Liver (tissue), 9 donors: ENCODE data around the gene LPIN3. TPM values are rescaled to one million over a fixed set of nuclear protein-coding genes. Genes with fewer than 3 reads are reported as not detected.

ENCODE experiments used
- DNase-seq: peaks from one replicate; pipeline ENCODE4 v3.0.0-alpha.2; 2017; ENCODE audit warnings: low spot score
- H3K27ac ChIP-seq, 2 donors: one replicate each; pipeline ENCODE4 v1.7.0; 2013; ENCODE audit warnings: inconsistent platforms in 2 of 2, low read length in 2 of 2, control low read depth in 1 of 2, low read depth in 1 of 2, mild to moderate bottlenecking in 1 of 2
- H3K27me3 ChIP-seq, 4 donors: one replicate each; pipeline versions ENCODE4 v1.6.1 to v1.7.0; 2013; ENCODE audit warnings: low read length in 3 of 4, inconsistent platforms in 1 of 4, mild to moderate bottlenecking in 1 of 4, moderate library complexity in 1 of 4; ENCODE audit not compliant: control insufficient read depth in 4 of 4, insufficient read depth in 4 of 4
- H3K36me3 ChIP-seq, 4 donors: one replicate each; pipeline versions ENCODE4 v1.6.1 to v1.7.0; 2013; ENCODE audit warnings: low read length in 3 of 4, mild to moderate bottlenecking in 3 of 4, low read depth in 1 of 4, moderate library complexity in 1 of 4; ENCODE audit not compliant: control insufficient read depth in 4 of 4, insufficient read depth in 3 of 4
- H3K4me1 ChIP-seq, 4 donors: one replicate each; pipeline versions ENCODE4 v1.6.1 to v1.7.0; 2013; ENCODE audit warnings: low read length in 3 of 4, mild to moderate bottlenecking in 3 of 4, moderate library complexity in 1 of 4; ENCODE audit not compliant: control insufficient read depth in 4 of 4, insufficient read depth in 4 of 4
- H3K4me3 ChIP-seq, 3 donors: one replicate each; pipeline versions ENCODE4 v1.6.1 to v1.7.0; 2013; ENCODE audit warnings: low read length in 3 of 3, control low read depth in 1 of 3, low read depth in 1 of 3, mild to moderate bottlenecking in 1 of 3
- H3K9ac ChIP-seq, 2 donors: one replicate each; pipeline ENCODE4 v1.7.0; 2013; ENCODE audit warnings: low read length in 2 of 2, mild to moderate bottlenecking in 2 of 2, moderate library complexity in 2 of 2, control low read depth in 1 of 2, low read depth in 1 of 2
- H3K9me3 ChIP-seq, 4 donors: one replicate each; pipeline versions ENCODE4 v1.6.1 to v1.7.0; 2013; ENCODE audit warnings: low read length in 3 of 4; ENCODE audit not compliant: control insufficient read depth in 4 of 4
- EGR1 ChIP-seq, 2 donors: IDR thresholded peaks; 2 replicates each; pipeline ENCODE4 v1.6.1; 2016 to 2018; ENCODE audit warnings: antibody characterized with exemption in 2 of 2, low read depth in 2 of 2
- FOXA1 ChIP-seq: IDR thresholded peaks from 2 replicates; pipeline ENCODE4 v1.6.1; 2016; ENCODE audit warnings: antibody characterized with exemption
- FOXA2 ChIP-seq: IDR thresholded peaks from 2 replicates; pipeline ENCODE4 v1.6.1; 2016; ENCODE audit warnings: antibody characterized with exemption
- GABPA ChIP-seq, 2 donors: IDR thresholded peaks in 1 of 2; conservative IDR thresholded peaks in 1 of 2; 2 replicates each; pipeline ENCODE4 v1.6.1; 2016; ENCODE audit warnings: antibody characterized with exemption in 2 of 2, mild to moderate bottlenecking in 1 of 2, moderate library complexity in 1 of 2
- HNF4A ChIP-seq, 2 donors: conservative IDR thresholded peaks; 2 replicates each; pipeline ENCODE4 v1.6.1; 2016; ENCODE audit warnings: antibody characterized with exemption in 2 of 2, mild to moderate bottlenecking in 2 of 2
- HNF4G ChIP-seq: IDR thresholded peaks from 2 replicates; pipeline ENCODE4 v1.6.1; 2016; ENCODE audit warnings: antibody characterized with exemption
- JUND ChIP-seq, 2 donors: IDR thresholded peaks; 2 replicates each; pipeline ENCODE4 v1.6.1; 2016; ENCODE audit warnings: antibody characterized with exemption in 2 of 2
- MAX ChIP-seq: IDR thresholded peaks from 2 replicates; pipeline ENCODE4 v1.6.1; 2016; ENCODE audit warnings: antibody characterized with exemption
- NR2F2 ChIP-seq: IDR thresholded peaks from 2 replicates; pipeline ENCODE4 v1.6.1; 2016; ENCODE audit warnings: antibody characterized with exemption
- REST ChIP-seq: IDR thresholded peaks from 2 replicates; pipeline ENCODE4 v1.6.1; 2016; ENCODE audit warnings: antibody characterized with exemption, mild to moderate bottlenecking
- RXRA ChIP-seq, 2 donors: IDR thresholded peaks; 2 replicates each; pipeline ENCODE4 v1.6.1; 2017 to 2018; ENCODE audit warnings: antibody characterized with exemption in 2 of 2, mild to moderate bottlenecking in 1 of 2
- SP1 ChIP-seq: IDR thresholded peaks from 2 replicates; pipeline ENCODE4 v1.6.1; 2018; ENCODE audit warnings: antibody characterized with exemption, mild to moderate bottlenecking
- TAF1 ChIP-seq: conservative IDR thresholded peaks from 2 replicates; pipeline ENCODE4 v1.6.1; 2016; ENCODE audit warnings: antibody characterized with exemption, mild to moderate bottlenecking
- YY1 ChIP-seq: IDR thresholded peaks from 2 replicates; pipeline ENCODE4 v1.6.1; 2016; ENCODE audit warnings: antibody characterized with exemption, mild to moderate bottlenecking
- ZBTB33 ChIP-seq: IDR thresholded peaks from 2 replicates; pipeline ENCODE4 v1.6.1; 2016; ENCODE audit warnings: antibody characterized with exemption
- WGBS: extraction: QIAGEN DNeasy Blood & Tissue Kit; methylation state at CpG from one replicate; pipeline ENCODE4 v1.1.7; 2013; 5-methylcytosine and 5-hydroxymethylcytosine counted together
- polyA plus RNA-seq, 2 donors: library from polyadenylated mRNA; stranded (reverse) in 1 of 2; unstranded in 1 of 2; fragments of 200-250 nt in 1 of 2; fragments of >200 nt in 1 of 2; fragmentation: Nextera tagmentation in 1 of 2; extraction: Ambion mirVana in 1 of 2; gene quantifications; one replicate each; pipeline versions ENCODE4 v1.2.1 to v1.2.3, GENCODE V29; 2013 to 2015
- total RNA-seq, 2 donors: library from RNA; depleted of rRNA; stranded (reverse); fragments of >200 nt; gene quantifications; one replicate each; pipeline ENCODE4 v1.2.3, GENCODE V29; 2014
- TF ChIP-seq, protein P1 (sequence below): fragments of 150-350 bp; IDR thresholded peaks from 2 replicates; pipeline ENCODE4 v1.5.1; 2017; ENCODE audit warnings: improper control_type of control experiment, low read depth, low read length; ENCODE audit not compliant: missing input control
- TF ChIP-seq, protein P2 (sequence below): IDR thresholded peaks from 2 replicates; pipeline ENCODE4 v1.6.1; 2016; ENCODE audit warnings: antibody characterized with exemption
- donor health status: healthy.
- donor health status: healthy.
- donor health status: healthy.
- donor health status: healthy.
- donor health status: healthy.

Gene LPIN3
- total and polyA plus RNA-seq, 4 donors = 1.5 to 32.4 (median 13.4) TPM

GRCh38 chr20:41330941-41331340 is 9.7 kb upstream of the LPIN3 start:
- Histone ChIP-seq H3K9me3 (no peaks in the 10 kb centered on the region), H3K4me3 (no peak overlapping the region), H3K27me3 (no peaks in the 10 kb centered on the region), H3K36me3 (no peaks in the 10 kb centered on the region), H3K9ac (no peak overlapping the region), H3K27ac (no peak overlapping the region), H3K4me1 (no peaks in the 10 kb centered on the region)
- no peak for DNase-seq
- WGBS = 96% methylated on average over 1 of the region's 1 CpG
- no peak for TF ChIP-seq HNF4G
- TF ChIP-seq, protein P1, sequence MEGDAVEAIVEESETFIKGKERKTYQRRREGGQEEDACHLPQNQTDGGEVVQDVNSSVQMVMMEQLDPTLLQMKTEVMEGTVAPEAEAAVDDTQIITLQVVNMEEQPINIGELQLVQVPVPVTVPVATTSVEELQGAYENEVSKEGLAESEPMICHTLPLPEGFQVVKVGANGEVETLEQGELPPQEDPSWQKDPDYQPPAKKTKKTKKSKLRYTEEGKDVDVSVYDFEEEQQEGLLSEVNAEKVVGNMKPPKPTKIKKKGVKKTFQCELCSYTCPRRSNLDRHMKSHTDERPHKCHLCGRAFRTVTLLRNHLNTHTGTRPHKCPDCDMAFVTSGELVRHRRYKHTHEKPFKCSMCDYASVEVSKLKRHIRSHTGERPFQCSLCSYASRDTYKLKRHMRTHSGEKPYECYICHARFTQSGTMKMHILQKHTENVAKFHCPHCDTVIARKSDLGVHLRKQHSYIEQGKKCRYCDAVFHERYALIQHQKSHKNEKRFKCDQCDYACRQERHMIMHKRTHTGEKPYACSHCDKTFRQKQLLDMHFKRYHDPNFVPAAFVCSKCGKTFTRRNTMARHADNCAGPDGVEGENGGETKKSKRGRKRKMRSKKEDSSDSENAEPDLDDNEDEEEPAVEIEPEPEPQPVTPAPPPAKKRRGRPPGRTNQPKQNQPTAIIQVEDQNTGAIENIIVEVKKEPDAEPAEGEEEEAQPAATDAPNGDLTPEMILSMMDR = no peak
- no peak for TF ChIP-seq NR2F2
- no peak for TF ChIP-seq FOXA2

GRCh38 chr20:41331731-41332130 is 8.9 kb upstream of the LPIN3 start:
- Histone ChIP-seq H3K9ac (no peak overlapping the region), H3K9me3 (no peaks in the 10 kb centered on the region), H3K27me3 (no peaks in the 10 kb centered on the region), H3K27ac (no peak overlapping the region), H3K36me3 (no peaks in the 10 kb centered on the region), H3K4me3 (no peak overlapping the region), H3K4me1 (no peaks in the 10 kb centered on the region)
- WGBS = 96% methylated on average over 4 of the region's 4 CpGs
- TF ChIP-seq, protein P1 = no peak
- TF ChIP-seq HNF4G (no peak), ZBTB33 (no peak), EGR1 (IDR thresholded peaks at IDR 0.05; ENCODE audit: low read depth in 2 of 2) (no peak), HNF4A (conservative IDR thresholded peaks at IDR 0.05) (no peak), FOXA1 (no peak), FOXA2 (no peak), TAF1 (no peak), REST (no peak), GABPA (IDR thresholded peaks at IDR 0.05 in 1 of 2, conservative IDR thresholded peaks at IDR 0.05 in 1 of 2) (no peak), JUND (IDR thresholded peaks at IDR 0.05) (no peak), NR2F2 (no peak), YY1 (no peak), MAX (no peak), SP1 (no peak), RXRA (IDR thresholded peaks at IDR 0.05) (no peak)
- TF ChIP-seq, protein P2, sequence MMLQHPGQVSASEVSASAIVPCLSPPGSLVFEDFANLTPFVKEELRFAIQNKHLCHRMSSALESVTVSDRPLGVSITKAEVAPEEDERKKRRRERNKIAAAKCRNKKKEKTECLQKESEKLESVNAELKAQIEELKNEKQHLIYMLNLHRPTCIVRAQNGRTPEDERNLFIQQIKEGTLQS = no peak
- DNase-seq = no peak
